Vagina (tissue), 2 donors: ENCODE results near the gene ATP8A2.

Source experiments
- CTCF ChIP-seq, 3 experiments: fragments of 450-650 bp in 2 of 3; fragments of 200-600 bp in 1 of 3; sonication (generic) in 1 of 3; IDR thresholded peaks; one replicate each; pipeline ENCODE4 v1.5.1; 2017 to 2019; ENCODE audit warnings: antibody characterized with exemption in 3 of 3, mild to moderate bottlenecking in 2 of 3, moderate library complexity in 2 of 3
- POLR2A ChIP-seq, 2 donors: fragments of 450-650 bp; IDR thresholded peaks; one replicate each; pipeline ENCODE4 v1.6.1; 2017; ENCODE audit warnings: antibody characterized with exemption in 2 of 2, mild to moderate bottlenecking in 2 of 2, moderate library complexity in 2 of 2

- no peak for TF ChIP-seq CTCF (IDR thresholded peaks at IDR 0.05)
- TF ChIP-seq POLR2A (IDR thresholded peaks at IDR 0.05): no peak
Measured at GRCh38 chr13:25816239-25816638, 444.5 kb downstream of the ATP8A2 start.
